ENCODE measurements around the gene PRDM16.

- TF ChIP-seq, protein P1, sequence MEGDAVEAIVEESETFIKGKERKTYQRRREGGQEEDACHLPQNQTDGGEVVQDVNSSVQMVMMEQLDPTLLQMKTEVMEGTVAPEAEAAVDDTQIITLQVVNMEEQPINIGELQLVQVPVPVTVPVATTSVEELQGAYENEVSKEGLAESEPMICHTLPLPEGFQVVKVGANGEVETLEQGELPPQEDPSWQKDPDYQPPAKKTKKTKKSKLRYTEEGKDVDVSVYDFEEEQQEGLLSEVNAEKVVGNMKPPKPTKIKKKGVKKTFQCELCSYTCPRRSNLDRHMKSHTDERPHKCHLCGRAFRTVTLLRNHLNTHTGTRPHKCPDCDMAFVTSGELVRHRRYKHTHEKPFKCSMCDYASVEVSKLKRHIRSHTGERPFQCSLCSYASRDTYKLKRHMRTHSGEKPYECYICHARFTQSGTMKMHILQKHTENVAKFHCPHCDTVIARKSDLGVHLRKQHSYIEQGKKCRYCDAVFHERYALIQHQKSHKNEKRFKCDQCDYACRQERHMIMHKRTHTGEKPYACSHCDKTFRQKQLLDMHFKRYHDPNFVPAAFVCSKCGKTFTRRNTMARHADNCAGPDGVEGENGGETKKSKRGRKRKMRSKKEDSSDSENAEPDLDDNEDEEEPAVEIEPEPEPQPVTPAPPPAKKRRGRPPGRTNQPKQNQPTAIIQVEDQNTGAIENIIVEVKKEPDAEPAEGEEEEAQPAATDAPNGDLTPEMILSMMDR (IDR thresholded peaks at IDR 0.05) = no peak
- TF ChIP-seq EP300 (IDR thresholded peaks at IDR 0.05) = no peak
These were observed 350.6 kb downstream of the PRDM16 start for GRCh38 chr1:3419415-3420204.
